Measurements from ENCODE around the gene HSD3B1.

The HSD3B1 gene

GRCh38 chr1:119490925-119491324, 16.1 kb upstream of the HSD3B1 start:
- no peaks in the 10 kb centered on the region for H3K4me1 ChIP-seq (ENCODE audit: control extremely low read depth in 1 of 4, control insufficient read depth in 4 of 4, insufficient read depth in 4 of 4, low read length in 3 of 4)
- POLR2A ChIA-PET: no interaction called here
- peaks cover 0 to 2% (median 0%) of the 10 kb centered on the region in 5 experiments for H3K27me3 ChIP-seq (replicated peaks in 2 of 5; ENCODE audit: control insufficient read depth in 4 of 5, insufficient read depth in 5 of 5, low read length in 4 of 5)
- H3K27ac ChIP-seq (ENCODE audit: insufficient read depth in 1 of 2, low read depth in 1 of 2, low read length in 2 of 2, poor library complexity in 1 of 2, severe bottlenecking in 2 of 2): no peak overlapping the region
- H3K36me3 ChIP-seq (ENCODE audit: control insufficient read depth in 4 of 4, insufficient read depth in 4 of 4, low read length in 3 of 4): no peaks in the 10 kb centered on the region
- no peak for DNase-seq
- H3K4me3 ChIP-seq (ENCODE audit: control insufficient read depth in 1 of 7, extremely low read depth in 1 of 7, insufficient read depth in 4 of 7, low read depth in 2 of 7, low read length in 6 of 7): no peak overlapping the region
- peaks cover 0 to 6% (median 0%) of the 10 kb centered on the region in 5 experiments for H3K9me3 ChIP-seq (ENCODE audit: control extremely low read depth in 1 of 5, control insufficient read depth in 4 of 5, insufficient read depth in 2 of 5, low read depth in 1 of 5, low read length in 4 of 5)
- CTCF ChIA-PET: no interaction called here

GRCh38 chr1:119492763-119493162, 14.2 kb upstream of the HSD3B1 start:
- POLR2A ChIA-PET: no interaction called here
- 95% methylated on average over 2 of the region's 2 CpGs for WGBS (ENCODE audit: insufficient coverage)

DNA sequence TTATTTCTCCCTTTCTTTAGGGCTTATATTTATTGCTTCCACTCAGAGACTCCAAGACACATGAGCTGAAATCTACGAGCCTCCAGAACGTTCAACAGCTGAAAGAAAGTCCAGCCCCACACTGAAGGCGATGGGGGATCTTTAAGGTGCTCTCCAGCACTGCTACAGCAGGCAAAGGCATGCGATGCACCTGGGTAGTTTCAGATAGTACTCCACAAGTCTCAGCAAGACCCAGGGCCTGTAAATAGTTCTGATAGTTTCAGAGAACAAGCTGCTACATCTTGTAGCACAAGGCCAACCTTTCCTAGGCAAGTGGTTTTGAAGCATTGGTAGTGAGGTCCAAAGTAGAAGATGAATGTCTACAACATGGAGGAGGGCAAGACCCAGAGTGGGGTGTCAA, 2.2 kb upstream of the HSD3B1 start:
- Histone ChIP-seq H3K4me3 (ENCODE audit: control insufficient read depth in 1 of 7, extremely low read depth in 1 of 7, insufficient read depth in 4 of 7, low read depth in 2 of 7, low read length in 6 of 7) (no peak overlapping the region), H3K9me3 (ENCODE audit: control extremely low read depth in 1 of 5, control insufficient read depth in 4 of 5, insufficient read depth in 2 of 5, low read depth in 1 of 5, low read length in 4 of 5) (no peaks in the 10 kb centered on the region), H3K27ac (ENCODE audit: insufficient read depth in 1 of 2, low read depth in 1 of 2, low read length in 2 of 2, poor library complexity in 1 of 2, severe bottlenecking in 2 of 2) (no peak overlapping the region), H3K27me3 (replicated peaks in 2 of 5; ENCODE audit: control insufficient read depth in 4 of 5, insufficient read depth in 5 of 5, low read length in 4 of 5) (no peaks in the 10 kb centered on the region), H3K4me1 (ENCODE audit: control extremely low read depth in 1 of 4, control insufficient read depth in 4 of 4, insufficient read depth in 4 of 4, low read length in 3 of 4) (no peaks in the 10 kb centered on the region), H3K36me3 (ENCODE audit: control insufficient read depth in 4 of 4, insufficient read depth in 4 of 4, low read length in 3 of 4) (no peaks in the 10 kb centered on the region)
- POLR2A ChIA-PET: no interaction called here
- 97% methylated on average over 3 of the region's 4 CpGs for WGBS (ENCODE audit: insufficient coverage)
- CTCF ChIA-PET: no interaction called here
- DNase-seq: no peak

More at GRCh38 chr1:119492763-119493162, 14.2 kb upstream of the HSD3B1 start:
- Histone ChIP-seq H3K27me3 (replicated peaks in 2 of 5; ENCODE audit: control insufficient read depth in 4 of 5, insufficient read depth in 5 of 5, low read length in 4 of 5) (peaks cover 0 to 2% (median 0%) of the 10 kb centered on the region in 5 experiments), H3K36me3 (ENCODE audit: control insufficient read depth in 4 of 4, insufficient read depth in 4 of 4, low read length in 3 of 4) (no peaks in the 10 kb centered on the region), H3K27ac (ENCODE audit: insufficient read depth in 1 of 2, low read depth in 1 of 2, low read length in 2 of 2, poor library complexity in 1 of 2, severe bottlenecking in 2 of 2) (no peak overlapping the region), H3K4me3 (ENCODE audit: control insufficient read depth in 1 of 7, extremely low read depth in 1 of 7, insufficient read depth in 4 of 7, low read depth in 2 of 7, low read length in 6 of 7) (no peak overlapping the region), H3K4me1 (ENCODE audit: control extremely low read depth in 1 of 4, control insufficient read depth in 4 of 4, insufficient read depth in 4 of 4, low read length in 3 of 4) (no peaks in the 10 kb centered on the region), H3K9me3 (ENCODE audit: control extremely low read depth in 1 of 5, control insufficient read depth in 4 of 5, insufficient read depth in 2 of 5, low read depth in 1 of 5, low read length in 4 of 5) (peaks cover 0 to 9% (median 4%) of the 10 kb centered on the region in 5 experiments)
- CTCF ChIA-PET: no interaction called here
- no peak for DNase-seq

DNA sequence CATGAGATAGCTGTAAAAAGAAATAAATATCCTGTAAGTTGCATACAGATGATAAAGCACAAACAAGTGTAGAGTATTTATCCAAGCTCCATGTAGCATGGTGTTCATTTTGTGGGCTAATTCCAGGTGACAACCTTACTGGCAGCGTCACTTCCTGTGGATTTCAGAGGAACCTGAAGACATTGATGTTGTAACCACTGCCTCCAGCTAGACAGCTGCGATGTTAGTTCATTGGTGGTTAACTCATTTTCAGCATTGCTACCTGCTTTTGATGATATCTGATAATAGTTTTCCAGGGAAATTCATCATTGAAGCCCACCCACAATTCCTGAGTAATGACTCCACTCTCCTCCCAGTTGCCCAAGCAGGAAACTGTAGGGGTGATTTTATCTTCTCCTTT, 3.0 kb downstream of the HSD3B1 start:
- WGBS (ENCODE audit: insufficient coverage): 85% methylated on average over 2 of the region's 2 CpGs
- no peaks in the 10 kb centered on the region for H3K9me3 ChIP-seq (ENCODE audit: control extremely low read depth in 1 of 5, control insufficient read depth in 4 of 5, insufficient read depth in 2 of 5, low read depth in 1 of 5, low read length in 4 of 5)
- ChIA-PET POLR2A (no interaction called here), CTCF (no interaction called here)
- H3K27me3 ChIP-seq (replicated peaks in 2 of 5; ENCODE audit: control insufficient read depth in 4 of 5, insufficient read depth in 5 of 5, low read length in 4 of 5): peaks cover 0 to 5% (median 0%) of the 10 kb centered on the region in 5 experiments
- no peaks in the 10 kb centered on the region for H3K36me3 ChIP-seq (ENCODE audit: control insufficient read depth in 4 of 4, insufficient read depth in 4 of 4, low read length in 3 of 4)
- H3K27ac ChIP-seq (ENCODE audit: insufficient read depth in 1 of 2, low read depth in 1 of 2, low read length in 2 of 2, poor library complexity in 1 of 2, severe bottlenecking in 2 of 2): no peak overlapping the region
- H3K4me3 ChIP-seq (ENCODE audit: control insufficient read depth in 1 of 7, extremely low read depth in 1 of 7, insufficient read depth in 4 of 7, low read depth in 2 of 7, low read length in 6 of 7): no peak overlapping the region
- no peak for DNase-seq
- H3K4me1 ChIP-seq (ENCODE audit: control extremely low read depth in 1 of 4, control insufficient read depth in 4 of 4, insufficient read depth in 4 of 4, low read length in 3 of 4): no peaks in the 10 kb centered on the region

- no peak for DNase-seq
- ChIA-PET CTCF (no interaction called here), POLR2A (no interaction called here)
- 95% methylated on average over 5 of the region's 5 CpGs for WGBS (ENCODE audit: insufficient coverage)
- no peaks in the 10 kb centered on the region for H3K36me3 ChIP-seq (ENCODE audit: control insufficient read depth in 4 of 4, insufficient read depth in 4 of 4, low read length in 3 of 4)
- no peaks in the 10 kb centered on the region for H3K9me3 ChIP-seq (ENCODE audit: control extremely low read depth in 1 of 5, control insufficient read depth in 4 of 5, insufficient read depth in 2 of 5, low read depth in 1 of 5, low read length in 4 of 5)
- peaks cover 0 to 7% (median 0%) of the 10 kb centered on the region in 5 experiments for H3K27me3 ChIP-seq (replicated peaks in 2 of 5; ENCODE audit: control insufficient read depth in 4 of 5, insufficient read depth in 5 of 5, low read length in 4 of 5)
- H3K27ac ChIP-seq (ENCODE audit: insufficient read depth in 1 of 2, low read depth in 1 of 2, low read length in 2 of 2, poor library complexity in 1 of 2, severe bottlenecking in 2 of 2): no peak overlapping the region
- H3K4me1 ChIP-seq (ENCODE audit: control extremely low read depth in 1 of 4, control insufficient read depth in 4 of 4, insufficient read depth in 4 of 4, low read length in 3 of 4): no peaks in the 10 kb centered on the region
- H3K4me3 ChIP-seq (ENCODE audit: control insufficient read depth in 1 of 7, extremely low read depth in 1 of 7, insufficient read depth in 4 of 7, low read depth in 2 of 7, low read length in 6 of 7): no peak overlapping the region
Observed at GRCh38 chr1:119515221-119515620, 8.2 kb downstream of the HSD3B1 start.

DNA sequence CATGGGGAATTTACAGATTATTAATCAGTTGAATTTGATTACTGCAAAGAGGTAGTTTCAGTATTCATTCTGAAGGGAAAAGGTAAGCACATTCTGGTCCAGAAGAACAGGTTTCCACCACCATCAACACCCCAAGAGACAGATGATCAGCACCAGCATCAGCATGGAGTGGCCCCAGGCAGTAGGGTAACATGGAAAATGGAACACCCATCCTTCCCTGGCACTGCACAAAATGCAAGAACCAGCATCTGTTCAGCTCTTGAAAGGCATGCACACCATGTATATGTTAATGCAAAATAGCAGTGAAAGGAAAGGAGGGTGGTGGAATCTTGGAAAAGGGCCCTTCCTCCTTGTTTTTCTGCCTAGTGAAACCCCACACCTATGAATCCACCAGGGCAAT, 9.2 kb downstream of the HSD3B1 start:
- no peaks in the 10 kb centered on the region for H3K36me3 ChIP-seq (ENCODE audit: control insufficient read depth in 4 of 4, insufficient read depth in 4 of 4, low read length in 3 of 4)
- no peak for DNase-seq
- H3K4me3 ChIP-seq (ENCODE audit: control insufficient read depth in 1 of 7, extremely low read depth in 1 of 7, insufficient read depth in 4 of 7, low read depth in 2 of 7, low read length in 6 of 7): no peak overlapping the region
- no peaks in the 10 kb centered on the region for H3K4me1 ChIP-seq (ENCODE audit: control extremely low read depth in 1 of 4, control insufficient read depth in 4 of 4, insufficient read depth in 4 of 4, low read length in 3 of 4)
- CTCF ChIA-PET: no interaction called here
- H3K27ac ChIP-seq (ENCODE audit: insufficient read depth in 1 of 2, low read depth in 1 of 2, low read length in 2 of 2, poor library complexity in 1 of 2, severe bottlenecking in 2 of 2): no peak overlapping the region
- POLR2A ChIA-PET: no interaction called here
- peaks cover 0 to 7% (median 0%) of the 10 kb centered on the region in 5 experiments for H3K27me3 ChIP-seq (replicated peaks in 2 of 5; ENCODE audit: control insufficient read depth in 4 of 5, insufficient read depth in 5 of 5, low read length in 4 of 5)
- no peaks in the 10 kb centered on the region for H3K9me3 ChIP-seq (ENCODE audit: control extremely low read depth in 1 of 5, control insufficient read depth in 4 of 5, insufficient read depth in 2 of 5, low read depth in 1 of 5, low read length in 4 of 5)

DNA sequence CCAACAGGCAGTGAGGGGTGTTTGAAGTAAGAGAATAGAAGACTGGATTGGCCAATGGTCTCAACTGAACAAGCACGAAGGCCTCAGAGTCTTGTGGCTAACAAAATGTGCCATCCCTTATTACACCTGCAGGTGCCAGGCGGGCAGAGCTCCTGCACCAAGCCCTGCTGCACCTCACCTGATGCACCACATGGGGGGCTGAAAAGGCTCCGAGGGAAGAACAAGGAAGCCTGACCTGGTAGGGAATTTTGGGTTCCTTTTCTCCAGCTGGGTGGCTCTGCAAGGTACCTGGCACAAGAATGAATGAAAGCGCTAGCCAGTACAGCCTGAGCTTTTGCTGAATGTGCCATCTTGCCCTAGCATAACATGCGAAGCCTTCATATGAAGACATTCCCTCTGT, 9.7 kb downstream of the HSD3B1 start:
- no peak for DNase-seq
- H3K27ac ChIP-seq (ENCODE audit: insufficient read depth in 1 of 2, low read depth in 1 of 2, low read length in 2 of 2, poor library complexity in 1 of 2, severe bottlenecking in 2 of 2): no peak overlapping the region
- no peak overlapping the region for H3K4me3 ChIP-seq (ENCODE audit: control insufficient read depth in 1 of 7, extremely low read depth in 1 of 7, insufficient read depth in 4 of 7, low read depth in 2 of 7, low read length in 6 of 7)
- CTCF ChIA-PET: no interaction called here
- H3K9me3 ChIP-seq (ENCODE audit: control extremely low read depth in 1 of 5, control insufficient read depth in 4 of 5, insufficient read depth in 2 of 5, low read depth in 1 of 5, low read length in 4 of 5): no peaks in the 10 kb centered on the region
- POLR2A ChIA-PET: no interaction called here
- H3K36me3 ChIP-seq (ENCODE audit: control insufficient read depth in 4 of 4, insufficient read depth in 4 of 4, low read length in 3 of 4): no peaks in the 10 kb centered on the region
- peaks cover 0 to 7% (median 0%) of the 10 kb centered on the region in 5 experiments for H3K27me3 ChIP-seq (replicated peaks in 2 of 5; ENCODE audit: control insufficient read depth in 4 of 5, insufficient read depth in 5 of 5, low read length in 4 of 5)
- 88% methylated on average over 5 of the region's 5 CpGs for WGBS (ENCODE audit: insufficient coverage)
- H3K4me1 ChIP-seq (ENCODE audit: control extremely low read depth in 1 of 4, control insufficient read depth in 4 of 4, insufficient read depth in 4 of 4, low read length in 3 of 4): no peaks in the 10 kb centered on the region

All from common myeloid progenitor, CD34-positive (primary cell).